ENCODE results near the gene MDH1B. TPM values are rescaled to one million over a fixed set of nuclear protein-coding genes. Genes with fewer than 3 reads are reported as not detected.

The MDH1B gene
- total RNA-seq, 6 experiments from 2014 or later = 0.11 to 0.32 (median 0.18) TPM; not detected in 2

DNA sequence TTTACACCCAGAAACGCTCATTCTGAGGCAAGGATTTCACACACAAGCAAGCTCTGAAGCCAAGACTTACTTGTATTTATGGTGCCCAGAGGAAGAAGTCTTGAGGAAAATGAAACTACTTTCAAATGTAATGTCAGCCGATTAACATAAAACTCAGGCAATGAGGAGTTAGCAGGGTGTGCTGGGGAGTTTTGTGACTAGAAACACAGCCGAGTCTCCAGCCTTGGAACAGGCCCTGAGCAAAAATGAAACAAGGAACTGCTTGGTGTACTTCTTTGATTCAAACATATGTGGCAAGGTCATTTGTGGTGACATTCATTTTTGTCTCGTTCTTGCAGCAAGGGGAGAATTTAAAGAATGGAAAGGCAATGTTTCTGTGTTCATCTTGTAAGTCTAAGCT, 51.4 kb downstream of the MDH1B start:
- 46% methylated on average over 4 of the region's 4 CpGs for WGBS (ENCODE audit: insufficient coverage, low coverage, low lambda C conversion rate, missing lambda C conversion rate)
- ATAC-seq = peak in 2 of 4 donors; percentile 27 to 37

DNA sequence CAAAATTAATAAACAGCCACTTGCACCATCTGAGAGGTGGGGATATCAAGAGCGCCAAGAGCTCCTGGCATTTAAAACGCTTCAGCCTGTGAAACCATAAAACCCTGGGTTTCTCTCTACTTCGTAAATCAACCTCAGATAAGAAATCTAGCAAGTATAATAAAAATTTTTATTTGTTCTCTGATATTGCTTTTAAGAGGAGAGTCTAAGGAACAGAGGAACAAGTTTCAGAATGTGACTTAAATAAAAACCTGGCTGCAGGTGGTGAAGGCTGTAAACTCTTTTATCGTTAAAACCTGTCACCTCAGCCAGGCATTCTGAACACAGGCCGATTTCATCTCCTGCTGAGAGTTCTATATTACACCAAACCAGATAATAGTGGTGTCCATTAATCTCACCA, 56.8 kb downstream of the MDH1B start:
- 51% methylated on average over 5 of the region's 5 CpGs for WGBS (ENCODE audit: insufficient coverage, low coverage, low lambda C conversion rate, missing lambda C conversion rate)
- no peaks in the 10 kb centered on the region for H3K9me3 ChIP-seq
- intact Hi-C loops (cut with DNase I) = no loop called here
- H3K4me1 ChIP-seq = no peaks in the 10 kb centered on the region
- H3K27me3 ChIP-seq = no peaks in the 10 kb centered on the region
- no peak overlapping the region for H3K27ac ChIP-seq
- ATAC-seq (no peak), DNase-seq (no peak)
- H3K36me3 ChIP-seq = no peaks in the 10 kb centered on the region
- TF ChIP-seq, protein P1, sequence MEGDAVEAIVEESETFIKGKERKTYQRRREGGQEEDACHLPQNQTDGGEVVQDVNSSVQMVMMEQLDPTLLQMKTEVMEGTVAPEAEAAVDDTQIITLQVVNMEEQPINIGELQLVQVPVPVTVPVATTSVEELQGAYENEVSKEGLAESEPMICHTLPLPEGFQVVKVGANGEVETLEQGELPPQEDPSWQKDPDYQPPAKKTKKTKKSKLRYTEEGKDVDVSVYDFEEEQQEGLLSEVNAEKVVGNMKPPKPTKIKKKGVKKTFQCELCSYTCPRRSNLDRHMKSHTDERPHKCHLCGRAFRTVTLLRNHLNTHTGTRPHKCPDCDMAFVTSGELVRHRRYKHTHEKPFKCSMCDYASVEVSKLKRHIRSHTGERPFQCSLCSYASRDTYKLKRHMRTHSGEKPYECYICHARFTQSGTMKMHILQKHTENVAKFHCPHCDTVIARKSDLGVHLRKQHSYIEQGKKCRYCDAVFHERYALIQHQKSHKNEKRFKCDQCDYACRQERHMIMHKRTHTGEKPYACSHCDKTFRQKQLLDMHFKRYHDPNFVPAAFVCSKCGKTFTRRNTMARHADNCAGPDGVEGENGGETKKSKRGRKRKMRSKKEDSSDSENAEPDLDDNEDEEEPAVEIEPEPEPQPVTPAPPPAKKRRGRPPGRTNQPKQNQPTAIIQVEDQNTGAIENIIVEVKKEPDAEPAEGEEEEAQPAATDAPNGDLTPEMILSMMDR (IDR thresholded peaks at IDR 0.05) = no peak
- TF ChIP-seq POLR2A (IDR thresholded peaks at IDR 0.05) = no peak
- H3K4me3 ChIP-seq = no peak overlapping the region

More for the DNA sequence above, 51.4 kb downstream of the MDH1B start:
- DNase-seq = no peak
- no peak overlapping the region for H3K4me3 ChIP-seq
- no peak overlapping the region for H3K27ac ChIP-seq
- no peaks in the 10 kb centered on the region for H3K4me1 ChIP-seq
- H3K27me3 ChIP-seq = no peaks in the 10 kb centered on the region
- intact Hi-C loops (cut with DNase I) = no loop called here
- no peak for TF ChIP-seq POLR2A (IDR thresholded peaks at IDR 0.05)
- TF ChIP-seq, protein P1 (IDR thresholded peaks at IDR 0.05) = no peak
- H3K36me3 ChIP-seq = no peaks in the 10 kb centered on the region
- H3K9me3 ChIP-seq = no peaks in the 10 kb centered on the region

DNA sequence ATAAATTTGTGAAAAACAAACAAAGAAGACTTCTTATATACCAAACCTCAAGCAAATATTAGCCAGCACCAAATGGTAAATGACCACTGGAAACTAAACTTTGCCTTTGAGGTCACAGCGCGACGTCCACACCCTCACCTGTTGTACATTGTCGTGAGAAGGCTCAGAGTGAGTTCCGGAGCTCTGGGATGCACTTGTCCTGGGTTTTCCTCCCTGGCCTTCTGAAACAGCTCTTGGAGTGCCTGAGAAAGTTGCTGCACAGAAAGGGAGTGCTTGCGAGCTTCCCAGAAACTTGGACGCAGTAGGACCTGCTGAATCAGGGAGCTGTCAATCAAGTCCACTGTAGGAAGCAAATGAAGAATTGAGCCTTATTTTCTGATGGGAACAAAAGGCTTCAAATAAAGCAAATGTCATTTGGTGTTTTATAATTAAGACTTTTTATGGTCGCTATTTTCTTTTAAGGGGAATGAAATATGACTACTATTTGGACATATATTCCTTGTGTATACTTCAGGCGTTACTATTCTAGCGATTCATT, 57.9 kb downstream of the MDH1B start:
- WGBS (ENCODE audit: insufficient coverage, low coverage, low lambda C conversion rate, missing lambda C conversion rate) = 49% methylated on average over 6 of the region's 10 CpGs
- H3K27ac ChIP-seq = no peak overlapping the region
- no peaks in the 10 kb centered on the region for H3K4me1 ChIP-seq
- intact Hi-C loops (cut with DNase I) = no loop called here
- H3K36me3 ChIP-seq = no peaks in the 10 kb centered on the region
- DNase-seq (no peak), ATAC-seq (no peak)
- TF ChIP-seq POLR2A (IDR thresholded peaks at IDR 0.05) = no peak
- H3K27me3 ChIP-seq = no peaks in the 10 kb centered on the region
- H3K9me3 ChIP-seq = no peaks in the 10 kb centered on the region
- H3K4me3 ChIP-seq = no peak overlapping the region

DNA sequence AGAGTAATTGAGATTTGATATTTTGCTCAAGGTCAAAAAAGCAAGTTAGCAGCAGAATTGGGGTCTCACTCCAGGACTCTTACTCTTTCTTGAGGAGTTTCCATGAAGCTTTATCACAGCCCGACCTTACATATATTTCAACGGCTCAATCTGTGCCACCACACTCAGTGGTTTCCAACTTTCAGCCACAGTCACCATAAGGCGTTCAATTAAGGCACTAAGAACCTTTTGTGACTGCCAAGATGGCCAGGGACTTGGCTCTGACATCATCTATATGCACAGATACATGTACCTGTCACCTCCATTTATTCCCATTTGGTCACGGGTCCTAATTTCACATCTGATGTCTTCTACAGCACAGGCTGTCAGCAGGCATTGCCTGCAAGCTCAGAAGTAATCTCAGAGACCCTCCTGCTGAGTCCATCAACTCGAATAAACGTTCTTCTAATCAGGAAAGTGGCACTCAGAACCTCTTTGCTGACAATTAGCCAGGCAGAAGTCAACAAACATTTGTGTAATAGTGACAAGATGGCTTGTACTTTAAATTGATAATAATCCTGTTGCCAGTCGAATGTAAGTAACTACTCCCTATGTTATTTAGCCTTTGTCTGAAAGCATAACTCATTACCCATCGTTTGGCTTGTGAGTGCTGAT, 63.0 kb downstream of the MDH1B start:
- no peaks in the 10 kb centered on the region for H3K4me1 ChIP-seq
- no peaks in the 10 kb centered on the region for H3K36me3 ChIP-seq
- TF ChIP-seq, protein P1 (IDR thresholded peaks at IDR 0.05) = no peak
- TF ChIP-seq POLR2A (IDR thresholded peaks at IDR 0.05) = no peak
- no peaks in the 10 kb centered on the region for H3K27me3 ChIP-seq
- no peak overlapping the region for H3K27ac ChIP-seq
- H3K4me3 ChIP-seq = no peak overlapping the region
- DNase-seq (no peak), ATAC-seq (no peak)
- 42% methylated on average over 8 of the region's 8 CpGs for WGBS (ENCODE audit: insufficient coverage, low coverage, low lambda C conversion rate, missing lambda C conversion rate)
- H3K9me3 ChIP-seq = no peaks in the 10 kb centered on the region
- intact Hi-C loops (cut with DNase I) = no loop called here

DNA sequence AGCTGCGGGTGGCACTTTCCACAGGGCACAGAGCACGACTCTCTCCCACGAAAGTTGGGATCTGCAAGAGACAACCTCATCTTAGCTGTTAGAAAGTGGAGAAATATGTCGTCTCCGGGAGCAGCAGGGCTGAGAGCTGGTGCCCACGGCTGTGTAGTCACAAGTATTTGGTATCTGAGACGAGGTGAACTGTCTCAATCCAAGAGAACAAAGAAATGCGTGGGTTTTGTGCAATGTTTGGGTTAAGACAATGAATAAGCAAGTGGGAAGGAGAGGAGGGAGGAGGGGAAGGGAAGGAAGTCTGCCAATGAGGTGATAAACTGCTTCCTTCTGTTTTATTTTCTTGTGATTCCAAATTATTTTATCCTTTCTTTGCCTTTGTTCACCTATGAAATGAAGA, 65.0 kb downstream of the MDH1B start:
- no peaks in the 10 kb centered on the region for H3K27me3 ChIP-seq
- ATAC-seq (no peak), DNase-seq (no peak)
- H3K9me3 ChIP-seq = no peaks in the 10 kb centered on the region
- intact Hi-C loops (cut with DNase I) = no loop called here
- no peak overlapping the region for H3K27ac ChIP-seq
- no peaks in the 10 kb centered on the region for H3K4me1 ChIP-seq
- 24% methylated on average over 8 of the region's 8 CpGs for WGBS (ENCODE audit: insufficient coverage, low coverage, low lambda C conversion rate, missing lambda C conversion rate)
- TF ChIP-seq, protein P1 (IDR thresholded peaks at IDR 0.05) = no peak
- no peak for TF ChIP-seq POLR2A (IDR thresholded peaks at IDR 0.05)
- H3K36me3 ChIP-seq = no peaks in the 10 kb centered on the region
- H3K4me3 ChIP-seq = no peak overlapping the region

Measured in right lobe of liver (tissue), 6 donors.